HepG2 (cell line): ENCODE measurements around the gene ARL8B. TPM values are rescaled to one million over a fixed set of nuclear protein-coding genes. Genes with fewer than 3 reads are reported as not detected.
"Not testable (repeated sequence)": the region's sequence is repeated elsewhere in the genome, so short reads cannot be mapped to it uniquely, and the experiment has no call there.

Experiments
- ATAC-seq: fragments of 200-7000 bp; cut with Tn5 transposase; 3 replicates; pipeline ENCODE4 v1.9.1; 2020; ENCODE audit warnings: mild to moderate bottlenecking, moderate library complexity
- BruUV-seq: library from RNA; stranded (reverse); fragments of 400-500 nt; replicated peaks from 2 replicates; lab custom pipeline; 2021; lab: Mats Ljungman, UMichigan
- CTCF ChIA-PET: fragments of 300-600 bp; formaldehyde crosslinking; extraction: SDS; loops from one replicate; lab custom pipeline; 2021; ENCODE audit warnings: low total read pairs, inconsistent platforms, low intra/inter-chr PET ratio; lab: Yijun Ruan, JAX
- POLR2A ChIA-PET: fragments of 350-600 bp; sonication (Branson Sonifier 250); formaldehyde crosslinking; loops from one replicate; lab custom pipeline; 2020; ENCODE audit warnings: antibody characterized with exemption, inconsistent platforms; lab: Yijun Ruan, JAX
- DNase-seq: peaks from one replicate; pipeline ENCODE4 v3.0.0-alpha.2; 2015; ENCODE audit warnings: low spot score
- FAIRE-seq: peaks from 3 replicates; lab custom pipeline; 2011; peaks lifted over from hg19 to GRCh38; lab: Jason Lieb, UNC
- H2AFZ ChIP-seq: one replicate; pipeline ENCODE4 v1.6.1; 2011; ENCODE audit warnings: low read length, inconsistent platforms
- H3K27ac ChIP-seq: fragments of 300-600 bp; 3 replicates; pipeline ENCODE4 v1.8.0; 2011; ENCODE audit warnings: mixed run types, mild to moderate bottlenecking, mixed read lengths, low read length, inconsistent platforms; ENCODE audit not compliant: insufficient read depth; ENCODE audit errors: extremely low read length
- H3K27me3 ChIP-seq, 2 experiments: fragments of 200-600 bp in 1 of 2; 2 replicates in 1 of 2; 3 replicates in 1 of 2; pipeline versions ENCODE4 v1.6.0 to v1.8.0; 2011; ENCODE audit warnings: low read length in 2 of 2, mild to moderate bottlenecking in 2 of 2, moderate library complexity in 2 of 2, inconsistent platforms in 1 of 2; ENCODE audit not compliant: insufficient read depth in 2 of 2, control insufficient read depth in 1 of 2
- H3K36me3 ChIP-seq, 2 experiments: fragments of 200-600 bp in 1 of 2; replicated peaks in 1 of 2; 2 replicates in 1 of 2; 3 replicates in 1 of 2; pipeline versions ENCODE4 v1.5.1 to v1.8.0; 2011; ENCODE audit warnings: low read length in 2 of 2, inconsistent platforms in 1 of 2; ENCODE audit not compliant: insufficient read depth in 2 of 2, control insufficient read depth in 1 of 2
- H3K4me1 ChIP-seq: 2 replicates; pipeline ENCODE4 v1.5.1; 2012; ENCODE audit warnings: low read length, inconsistent platforms; ENCODE audit not compliant: insufficient read depth
- H3K4me2 ChIP-seq: 2 replicates; pipeline ENCODE4 v1.6.0; 2011; ENCODE audit warnings: low read depth, low read length, inconsistent platforms
- H3K4me3 ChIP-seq, 3 experiments: fragments of 200-600 bp in 1 of 3; sonication (generic), shearing (Covaris generic) in 1 of 3; replicated peaks in 1 of 3; 2 replicates each; pipeline ENCODE4 v1.5.1; 2011 to 2016; ENCODE audit warnings: low read length in 3 of 3, inconsistent platforms in 2 of 3, low read depth in 2 of 3, mild to moderate bottlenecking in 2 of 3, control low read depth in 1 of 3, mixed read lengths in 1 of 3; ENCODE audit not compliant: insufficient read depth in 1 of 3
- H3K79me2 ChIP-seq: one replicate; pipeline ENCODE4 v1.6.1; 2011; ENCODE audit warnings: low read length, inconsistent platforms; ENCODE audit not compliant: insufficient read depth
- H3K9ac ChIP-seq: 2 replicates; pipeline ENCODE4 v1.6.0; 2011; ENCODE audit warnings: mild to moderate bottlenecking, low read depth, low read length, inconsistent platforms; ENCODE audit not compliant: insufficient read depth
- H3K9me3 ChIP-seq: 2 replicates; pipeline ENCODE4 v1.5.1; 2012; ENCODE audit warnings: mild to moderate bottlenecking, low read length
- H4K20me1 ChIP-seq: 2 replicates; pipeline ENCODE4 v1.6.0; 2011; ENCODE audit warnings: inconsistent platforms, mild to moderate bottlenecking, low read length, moderate library complexity; ENCODE audit not compliant: insufficient read depth
- ARNTL ChIP-seq: sonication (generic); formaldehyde crosslinking; IDR thresholded peaks from 2 replicates; pipeline ENCODE4 v1.4.0; 2020; ENCODE audit warnings: mild to moderate bottlenecking, missing genetic modification reagents
- BRF2 ChIP-seq: sonication (generic); formaldehyde crosslinking; IDR thresholded peaks from 2 replicates; pipeline ENCODE4 v1.8.1; 2022; ENCODE audit warnings: mild to moderate bottlenecking, missing genetic modification reagents
- CREB1 ChIP-seq, 2 experiments: fragments of 450-650 bp in 1 of 2; IDR thresholded peaks; 2 replicates each; pipeline ENCODE4 v1.6.1; 2016 to 2017; ENCODE audit warnings: control low read depth in 1 of 2, mild to moderate bottlenecking in 1 of 2, missing compliant biosample characterization in 1 of 2, missing genetic modification characterization in 1 of 2
- DNMT1 ChIP-seq: sonication (generic); formaldehyde crosslinking; IDR thresholded peaks from 2 replicates; pipeline ENCODE4 v1.5.1; 2020; ENCODE audit warnings: mild to moderate bottlenecking, missing genetic modification reagents
- HMGA1 ChIP-seq: sonication (generic); formaldehyde crosslinking; conservative IDR thresholded peaks from 2 replicates; pipeline ENCODE4 v1.4.0; 2020; ENCODE audit warnings: missing genetic modification reagents
- PTBP1 ChIP-seq: fragments of 200-400 bp; formaldehyde crosslinking; IDR thresholded peaks from 2 replicates; pipeline ENCODE4 v1.6.1; 2018; ENCODE audit warnings: low read length, low read depth; ENCODE audit not compliant: poor library complexity, severe bottlenecking
- SAP130 ChIP-seq: IDR thresholded peaks from 2 replicates; pipeline ENCODE4 v1.6.1; 2016; ENCODE audit warnings: low read depth
- SIN3A ChIP-seq: IDR thresholded peaks from 2 replicates; pipeline ENCODE4 v1.6.1; 2011; ENCODE audit warnings: low read depth, mild to moderate bottlenecking, control low read depth, low read length, borderline replicate concordance
- SPEN ChIP-seq: sonication (generic); formaldehyde crosslinking; IDR thresholded peaks from 2 replicates; pipeline ENCODE4 v1.5.1; 2020; ENCODE audit warnings: low read depth, mild to moderate bottlenecking, missing genetic modification reagents
- TARDBP ChIP-seq: sonication (generic); formaldehyde crosslinking; IDR thresholded peaks from 2 replicates; pipeline ENCODE4 v1.8.0; 2022; ENCODE audit warnings: mild to moderate bottlenecking, missing genetic modification reagents
- ZBTB4 ChIP-seq: sonication (generic); formaldehyde crosslinking; IDR thresholded peaks from 2 replicates; pipeline ENCODE4 v1.4.0; 2020; ENCODE audit warnings: missing genetic modification reagents, mild to moderate bottlenecking, borderline replicate concordance
- ZNF3 ChIP-seq: IDR thresholded peaks from 2 replicates; pipeline ENCODE4 v1.7.0; 2017; ENCODE audit warnings: inconsistent platforms
- ZNF781 ChIP-seq: sonication (generic); formaldehyde crosslinking; IDR thresholded peaks from 2 replicates; pipeline ENCODE4 v1.5.1; 2020; ENCODE audit warnings: borderline replicate concordance, mild to moderate bottlenecking, missing genetic modification reagents; ENCODE audit errors: not compliant biosample characterization
- ZNF83 ChIP-seq: sonication (generic); formaldehyde crosslinking; IDR thresholded peaks from 2 replicates; pipeline ENCODE4 v1.4.0; 2020; ENCODE audit warnings: missing genetic modification reagents, mild to moderate bottlenecking, borderline replicate concordance
- WGBS: methylation state at CpG from one replicate; pipeline ENCODE4 v1.1.6; 2017; ENCODE audit warnings: low lambda C conversion rate; 5-methylcytosine and 5-hydroxymethylcytosine counted together
- in situ Hi-C: cut with HindIII; loops from 2 replicates; pipeline ENCODE4 v1.10.0; 2017; ENCODE audit warnings: low pct_unique_long_range_greater_than_20kb; ENCODE audit not compliant: extremely low pct_ligation_motif_present
- intact Hi-C: fragments of 100-400 bp; cut with micrococcal nuclease; formaldehyde crosslinking; loops from one replicate; pipeline ENCODE4 v1.10.0; 2022; ENCODE audit not compliant: unreplicated experiment
- polyA plus RNA-seq, 8 experiments: library from polyadenylated mRNA; depleted of rRNA in 3 of 8; stranded (reverse) in 7 of 8; unstranded in 1 of 8; fragments of >200 nt; fragmentation: Illumina TruSeq in 4 of 8; extraction: Trizol in 4 of 8; gene quantifications; 2 replicates each; pipeline versions ENCODE4 v1.2.1 to v1.2.3, GENCODE V29; 2011 to 2016; ENCODE audit warnings: low read depth in 4 of 8, missing spikeins in 1 of 8, mixed read lengths in 1 of 8; ENCODE audit not compliant: insufficient read depth in 1 of 8
- total RNA-seq, 5 experiments: library from RNA; depleted of rRNA; stranded (reverse); fragments of >200 nt; fragmentation: Illumina TruSeq; extraction: Trizol; gene quantifications; 2 replicates each; pipeline ENCODE4 v1.2.3, GENCODE V29; 2016; ENCODE audit warnings: low read depth in 1 of 5

ARL8B gene
- total and polyA plus RNA-seq, 2 of the 13 experiments (the other 11 are each of a cell fraction or from before 2014, with no cell fraction given): 23.5 to 30.4 TPM

GRCh38 chr3:5145120-5145519 lies 23.0 kb downstream of the ARL8B start (continued):
- TF ChIP-seq PTBP1 (no peak), ZNF781 (CRISPR knock-in tag) (no peak), DNMT1 (CRISPR knock-in tag) (no peak), HMGA1 (CRISPR knock-in tag) (no peak), ZNF83 (CRISPR knock-in tag) (no peak), ZNF3 (CRISPR knock-in tag) (no peak), SIN3A (no peak), ZBTB4 (no peak), BRF2 (no peak), TARDBP (CRISPR knock-in tag) (no peak), CREB1 (IDR thresholded peaks at IDR 0.05) (no peak), CREB1 (CRISPR knock-in tag; IDR thresholded peaks at IDR 0.05) (no peak), SPEN (no peak), SAP130 (CRISPR knock-in tag) (no peak), ARNTL (CRISPR knock-in tag) (no peak)
- TF ChIP-seq, all 625 proteins: peak for 0

- H3K4me3 ChIP-seq, POLR2A ChIA-PET, CTCF ChIA-PET, H3K4me1 ChIP-seq, H3K9me3 ChIP-seq, H4K20me1 ChIP-seq, FAIRE-seq, H3K9ac ChIP-seq, H3K4me2 ChIP-seq, DNase-seq, BruUV-seq, H3K27me3 ChIP-seq, H2AFZ ChIP-seq, in situ Hi-C loops, H3K27ac ChIP-seq, intact Hi-C loops, H3K36me3 ChIP-seq, ATAC-seq: not testable (repeated sequence)
- WGBS: 98% methylated on average over 5 of the region's 5 CpGs
- H3K79me2 ChIP-seq: peaks cover 91% of the 10 kb centered on the region
Measured at GRCh38 chr3:5147152-5147551, 25.1 kb downstream of the ARL8B start.
